A549 (cell line): Measurements from ENCODE around the gene VPS35L. TPM values are rescaled to one million over a fixed set of nuclear protein-coding genes. Genes with fewer than 3 reads are reported as not detected.

Experiments used
- ATAC-seq, 2 experiments: fragments of 200-7000 bp in 1 of 2; fragments of >200 bp in 1 of 2; cut with Nextera tagmentation in 1 of 2; cut with Tn5 transposase in 1 of 2; 3 replicates each; pipeline versions ENCODE4 v1.8.0 to v1.9.1; 2018 to 2020; ENCODE audit warnings: mild to moderate bottlenecking in 1 of 2, moderate library complexity in 1 of 2
- CTCF ChIA-PET: fragments of 300-600 bp; sonication (Branson Sonifier 250); formaldehyde crosslinking; extraction: SDS; loops from one replicate; lab custom pipeline; 2021; ENCODE audit warnings: antibody characterized with exemption, inconsistent platforms; lab: Yijun Ruan, JAX
- POLR2A ChIA-PET: fragments of 350-600 bp; formaldehyde crosslinking; extraction: SDS; loops from one replicate; lab custom pipeline; 2021; ENCODE audit warnings: antibody characterized with exemption, inconsistent platforms; lab: Yijun Ruan, JAX
- DNase-seq, 2 experiments: peaks; one replicate each; pipeline versions ENCODE4 v3.0.0 to v3.0.0-alpha.2; 2011 to 2016; ENCODE audit warnings: low read depth in 1 of 2, low spot score in 1 of 2
- FAIRE-seq: peaks from 2 replicates; lab custom pipeline; 2011; peaks lifted over from hg19 to GRCh38; lab: Jason Lieb, UNC
- H3K27ac ChIP-seq, 2 experiments: fragments of >200 bp; sonication (Bioruptor Twin); formaldehyde crosslinking; 3 replicates each; pipeline ENCODE4 v1.5.1; 2016 to 2017
- H3K4me1 ChIP-seq: fragments of >200 bp; sonication (Bioruptor Twin); formaldehyde crosslinking; 3 replicates; pipeline ENCODE4 v1.6.1; 2016
- H3K4me2 ChIP-seq: fragments of >200 bp; sonication (Bioruptor Twin); formaldehyde crosslinking; 3 replicates; pipeline ENCODE4 v1.6.1; 2016
- H3K4me3 ChIP-seq: fragments of >200 bp; sonication (Bioruptor Twin); formaldehyde crosslinking; 3 replicates; pipeline ENCODE4 v1.5.1; 2016
- H3K9me3 ChIP-seq: fragments of >200 bp; sonication (Bioruptor Twin); formaldehyde crosslinking; 3 replicates; pipeline ENCODE4 v1.6.1; 2016
- CBX2 ChIP-seq: fragments of 200-600 bp; sonication (generic); IDR thresholded peaks from 2 replicates; pipeline ENCODE4 v1.6.1; 2016; ENCODE audit warnings: low read depth, mild to moderate bottlenecking, borderline replicate concordance
- CBX8 ChIP-seq: fragments of 200-600 bp; sonication (generic); IDR thresholded peaks from 2 replicates; pipeline ENCODE4 v1.6.1; 2016
- CHD2 ChIP-seq: fragments of 150-350 bp; IDR thresholded peaks from 2 replicates; pipeline ENCODE4 v1.6.1; 2014; ENCODE audit warnings: low read length; ENCODE audit not compliant: partially characterized antibody
- E2F6 ChIP-seq: IDR thresholded peaks from 2 replicates; pipeline ENCODE4 v1.6.1; 2012; ENCODE audit warnings: low read depth, borderline replicate concordance
- FOSL2 ChIP-seq, 2 experiments: fragments of 450-650 bp in 1 of 2; fragments of >200 bp in 1 of 2; sonication (Bioruptor Twin) in 1 of 2; formaldehyde crosslinking; IDR thresholded peaks; 2 replicates each; pipeline versions ENCODE4 v1.5.0 to v1.6.1; 2016 to 2020; ENCODE audit warnings: mild to moderate bottlenecking in 1 of 2, moderate library complexity in 1 of 2
- FOXS1 ChIP-seq: fragments of 250-450 bp; sonication (Bioruptor Pico); IDR thresholded peaks from 2 replicates; pipeline ENCODE4 v1.5.0; 2020; ENCODE audit warnings: mild to moderate bottlenecking, moderate library complexity
- HDAC2 ChIP-seq: fragments of 200-600 bp; sonication (generic); IDR thresholded peaks from 2 replicates; pipeline ENCODE4 v1.6.1; 2016
- HES2 ChIP-seq: fragments of >200 bp; sonication (Bioruptor Twin); formaldehyde crosslinking; IDR thresholded peaks from 2 replicates; pipeline ENCODE4 v1.6.1; 2016
- HOXB13 ChIP-seq: fragments of 250-450 bp; sonication (Bioruptor Pico); IDR thresholded peaks from 2 replicates; pipeline ENCODE4 v1.5.0; 2020; ENCODE audit warnings: low read depth, mild to moderate bottlenecking, moderate library complexity
- JUNB ChIP-seq: fragments of >200 bp; sonication (Bioruptor Twin); formaldehyde crosslinking; IDR thresholded peaks from 2 replicates; pipeline ENCODE4 v1.6.1; 2016
- NPAS2 ChIP-seq: fragments of 250-450 bp; sonication (Bioruptor Pico); IDR thresholded peaks from 2 replicates; pipeline ENCODE4 v1.8.0; 2022; ENCODE audit warnings: mild to moderate bottlenecking, moderate library complexity, borderline replicate concordance
- PBX3 ChIP-seq: IDR thresholded peaks from 2 replicates; pipeline ENCODE4 v1.6.1; 2012
- POLR2AphosphoS2 ChIP-seq: conservative IDR thresholded peaks from 2 replicates; pipeline ENCODE4 v1.6.1; 2012; ENCODE audit warnings: low read length, improper control_type of control experiment, inconsistent platforms
- REST ChIP-seq: fragments of 200-600 bp; sonication (generic); IDR thresholded peaks from 2 replicates; pipeline ENCODE4 v1.6.1; 2016; ENCODE audit warnings: antibody characterized with exemption, mild to moderate bottlenecking, moderate library complexity
- SREBF2 ChIP-seq: fragments of 450-650 bp; IDR thresholded peaks from 2 replicates; pipeline ENCODE4 v1.6.1; 2014; ENCODE audit warnings: mild to moderate bottlenecking, moderate library complexity
- WGBS: methylation state at CpG from one replicate; pipeline ENCODE4 v1.1.6; 2017; ENCODE audit errors: missing lambda C conversion rate; 5-methylcytosine and 5-hydroxymethylcytosine counted together
- polyA plus RNA-seq, 4 experiments: library from polyadenylated mRNA; depleted of rRNA in 3 of 4; stranded (reverse); fragments of >200 nt; fragmentation: RNase III in 1 of 4; extraction: RNeasy Plus Mini Kit Qiagen cat#74134 plus additional on column Dnase treatment in 1 of 4; gene quantifications; 2 replicates in 3 of 4; 3 replicates in 1 of 4; pipeline ENCODE4 v1.2.3, GENCODE V29; 2011 to 2017

VPS35L gene
- polyA plus RNA-seq, 2 of the 4 experiments (the other 2 are of a cell fraction) = 38.4 to 47.7 TPM

GRCh38 chr16:19703172-19703889 lies 147.8 kb downstream of the VPS35L start (continued):
- TF ChIP-seq REST (no peak), HOXB13 (CRISPR knock-in tag) (no peak), POLR2AphosphoS2 (no peak), CHD2 (no peak), E2F6 (no peak), FOXS1 (CRISPR knock-in tag) (no peak), CBX2 (no peak), HES2 (no peak), HDAC2 (no peak)

GRCh38 chr16:19704321-19705145 lies 149.0 kb downstream of the VPS35L start:
- DNase-seq (peak in 1 of 2 experiments; percentile 28), ATAC-seq (no peak), FAIRE-seq (no peak)
- Histone ChIP-seq H3K4me1 (peaks cover 39% of the 10 kb centered on the region), H3K9me3 (no peaks in the 10 kb centered on the region), H3K27ac (peak overlapping the region in 1 of 2 experiments; percentile 37; a peak in 3 of 6 replicates), H3K4me2 (no peak overlapping the region), H3K4me3 (no peak overlapping the region)
- WGBS = 88% methylated on average over 18 of the region's 18 CpGs
- POLR2A ChIA-PET = interaction anchor here (0.9 kb wide), 1 partner anchor 180 kb away, joined by 4 read pairs; the partner anchor contains the start of gene GPRC5B
- CTCF ChIA-PET = interaction anchor here (1.0 to 2.6 kb wide), 4 partner anchors 10 to 104 kb away, joined by 3 to 7 read pairs (median 4); partner anchors contain the start of genes IQCK and KNOP1
- TF ChIP-seq SREBF2 = no peak
- no peak for TF ChIP-seq NPAS2 (CRISPR knock-in tag)
- no peak for TF ChIP-seq FOXS1 (CRISPR knock-in tag)
- TF ChIP-seq CHD2 = no peak
- TF ChIP-seq PBX3 = no peak
- TF ChIP-seq JUNB = no peak
- no peak for TF ChIP-seq CBX8
- TF ChIP-seq FOSL2 (IDR thresholded peaks at IDR 0.05) = no peak
- TF ChIP-seq FOSL2 (CRISPR knock-in tag; IDR thresholded peaks at IDR 0.05) = peak; percentile 59
- no peak for TF ChIP-seq REST
